Measurements from ENCODE around the gene CHCHD10.

DNA sequence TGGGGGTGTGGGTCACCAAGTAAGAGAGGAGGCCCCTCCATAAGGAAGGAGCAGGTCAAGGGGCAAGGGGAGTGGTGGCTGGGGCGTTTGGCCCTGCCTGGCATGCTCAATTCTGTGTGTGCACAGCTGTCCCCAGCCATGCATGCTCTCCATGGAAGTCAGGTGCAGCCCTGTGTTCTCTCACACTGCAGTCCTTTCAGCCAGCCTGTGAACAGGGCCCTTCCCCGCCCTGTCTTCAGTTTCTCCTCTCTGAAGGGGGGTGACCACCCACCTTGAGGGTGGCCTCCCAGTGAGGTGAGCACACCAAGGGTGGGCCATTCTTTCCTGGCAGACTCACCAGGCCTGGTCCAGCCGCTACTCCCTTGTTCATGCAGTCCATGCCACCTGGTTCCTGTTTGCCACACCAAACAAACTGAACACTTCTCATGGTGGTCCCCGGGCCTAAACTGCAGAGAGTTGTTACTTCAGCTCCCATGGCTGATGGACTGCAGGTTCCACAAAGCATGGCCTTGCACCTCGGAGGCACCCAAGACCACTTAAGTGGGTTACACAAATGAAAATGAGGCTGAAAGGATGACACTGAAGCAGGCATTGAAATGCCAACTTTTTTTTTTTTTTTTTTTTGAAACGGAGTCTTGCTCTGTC is 1.7 kb upstream of the CHCHD10 start:
- TF ChIP-seq POLR2A (IDR thresholded peaks at IDR 0.05; ENCODE audit: low read length) (no peak), GATA1 (IDR thresholded peaks at IDR 0.05; ENCODE audit: low read depth, low read length) (no peak)
